Measurements from ENCODE around the gene CBR3. TPM values are rescaled to one million over a fixed set of nuclear protein-coding genes. Genes with fewer than 3 reads are reported as not detected.

CBR3 gene
- total RNA-seq (2021; ENCODE audit: unreplicated experiment): 1.6 TPM
- polyA plus RNA-seq (2012; ENCODE audit: insufficient read length): 2.8 TPM
- percentile 23 among the genes with signal in this experiment for Bru-seq, nascent RNA
- BruChase-seq, experiment 1, labeled RNA remaining after a 2-hour chase: percentile 21 among the genes with signal in this experiment
- BruChase-seq, experiment 2, labeled RNA remaining after a 6-hour chase: percentile 29 among the genes with signal in this experiment
- long read RNA-seq, partial matches to known transcripts: 0 of 4 reads
- long read RNA-seq, other reads (novel, unspliced or antisense): 3 of 4 reads

- no peaks in the 10 kb centered on the region for H3K36me3 ChIP-seq (ENCODE audit: control insufficient read depth, insufficient read depth, low read length)
- peak within 1 kb of the TSS; percentile 55 to 67 for H3K4me3 ChIP-seq (ENCODE audit: low read depth in 2 of 2, low read length in 2 of 2)
- H3K4me1 ChIP-seq (ENCODE audit: control insufficient read depth, insufficient read depth, low read length): peaks cover 5% of the 10 kb centered on the region; the same call in 1 of the 2 replicates
- peak within 1 kb of the TSS; percentile 48; the same call in 1 of the 2 replicates for H3K27ac ChIP-seq (ENCODE audit: low read length)
- CTCF ChIA-PET: no interaction called here
- POLR2A ChIA-PET: no interaction called here
- DNase-seq (ENCODE audit: low read depth, low spot score) (no peak), ATAC-seq (peak; percentile 54)
- no peaks in the 10 kb centered on the region for H3K27me3 ChIP-seq (ENCODE audit: control insufficient read depth, insufficient read depth, low read length)
- TF ChIP-seq SIN3A (IDR thresholded peaks at IDR 0.05; ENCODE audit: borderline replicate concordance, insufficient read depth, low read depth, low read length): no peak
- TF ChIP-seq POLR2AphosphoS5 (IDR thresholded peaks at IDR 0.05; ENCODE audit: low read depth, low read length): no peak
- TF ChIP-seq TCF7L2 (IDR thresholded peaks at IDR 0.05; ENCODE audit: low read depth, low read length): no peak
- no peak for TF ChIP-seq CTCF (IDR thresholded peaks at IDR 0.05)
- no peak for TF ChIP-seq REST (IDR thresholded peaks at IDR 0.05; ENCODE audit: insufficient read depth in 1 of 2, low read depth in 2 of 2, low read length in 1 of 2)
- no peaks in the 10 kb centered on the region for H3K9me3 ChIP-seq (ENCODE audit: control insufficient read depth, insufficient read depth, low read depth, low read length)
- intact Hi-C loops (cut with micrococcal nuclease; ENCODE audit: unreplicated experiment): no loop called here
- in situ Hi-C loops (cut with HindIII; ENCODE audit: low pct_unique_long_range_greater_than_20kb, low sequenced_read_pairs): no loop called here
- BruUV-seq (replicated peaks): no TSS peak
These were observed at the start of gene CBR3 for GRCh38 chr21:36134803-36135390. TSS of gene CBR3 (plus strand) at chr21:36135079. CDS start at chr21:36135193, 114 bp downstream.

- Histone ChIP-seq H3K27me3 (ENCODE audit: control insufficient read depth, insufficient read depth, low read length) (no peaks in the 10 kb centered on the region), H3K36me3 (ENCODE audit: control insufficient read depth, insufficient read depth, low read length) (no peaks in the 10 kb centered on the region), H3K4me3 (ENCODE audit: low read depth in 2 of 2, low read length in 2 of 2) (no peak overlapping the region), H3K4me1 (ENCODE audit: control insufficient read depth, insufficient read depth, low read length) (no peaks in the 10 kb centered on the region), H3K27ac (ENCODE audit: low read length) (no peak overlapping the region), H3K9me3 (ENCODE audit: control insufficient read depth, insufficient read depth, low read depth, low read length) (no peaks in the 10 kb centered on the region)
- intact Hi-C loops (cut with micrococcal nuclease; ENCODE audit: unreplicated experiment): no loop called here
- ChIA-PET POLR2A (no interaction called here), CTCF (interaction anchor here (1.6 kb wide), 1 partner anchor 17 kb away, joined by 4 read pairs; no protein-coding TSS in a partner anchor)
- ATAC-seq: peak; percentile 34; the same call in 1 of the 2 replicates
- in situ Hi-C loops (cut with HindIII; ENCODE audit: low pct_unique_long_range_greater_than_20kb, low sequenced_read_pairs): no loop called here
- peak; percentile 28; the same call in 1 of the 2 replicates for TF ChIP-seq CTCF (IDR thresholded peaks at IDR 0.05)
- TF ChIP-seq POLR2AphosphoS5 (IDR thresholded peaks at IDR 0.05; ENCODE audit: low read depth, low read length): no peak
- TF ChIP-seq SIN3A (IDR thresholded peaks at IDR 0.05; ENCODE audit: borderline replicate concordance, insufficient read depth, low read depth, low read length): no peak
- TF ChIP-seq TCF7L2 (IDR thresholded peaks at IDR 0.05; ENCODE audit: low read depth, low read length): no peak
- TF ChIP-seq REST (IDR thresholded peaks at IDR 0.05; ENCODE audit: insufficient read depth in 1 of 2, low read depth in 2 of 2, low read length in 1 of 2): no peak
- no TSS peak for BruUV-seq (replicated peaks)
- DNase-seq (ENCODE audit: low read depth, low spot score): no peak
These were observed 47.3 kb upstream of the CBR3 start for GRCh38 chr21:36087362-36088138.
